ENCODE results near the gene SCP2D1.

The SCP2D1 gene

GRCh38 chr20:18847226-18847755 is 33.7 kb downstream of the SCP2D1 start:
- no peak overlapping the region for H3K4me3 ChIP-seq (ENCODE audit: control insufficient read depth, low read depth, low read length)
- TF ChIP-seq CTCF (conservative IDR thresholded peaks at IDR 0.05; ENCODE audit: control insufficient read depth, insufficient read depth, low read depth, low read length), result no peak
- DNase-seq (ENCODE audit: low read depth), result no peak

GRCh38 chr20:18849131-18849530 is 35.5 kb downstream of the SCP2D1 start:
- no peak overlapping the region for H3K4me3 ChIP-seq (ENCODE audit: control insufficient read depth, low read depth, low read length)
- no peak for DNase-seq (ENCODE audit: low read depth)
- TF ChIP-seq CTCF (conservative IDR thresholded peaks at IDR 0.05; ENCODE audit: control insufficient read depth, insufficient read depth, low read depth, low read length), result no peak

- H3K4me3 ChIP-seq (ENCODE audit: control insufficient read depth, low read depth, low read length), result no peak overlapping the region
- no peak for TF ChIP-seq CTCF (conservative IDR thresholded peaks at IDR 0.05; ENCODE audit: control insufficient read depth, insufficient read depth, low read depth, low read length)
- no peak for DNase-seq (ENCODE audit: low read depth)
Measured at GRCh38 chr20:18851629-18852028, 38.0 kb downstream of the SCP2D1 start.

GRCh38 chr20:18852318-18852717 is 38.7 kb downstream of the SCP2D1 start:
- no peak overlapping the region for H3K4me3 ChIP-seq (ENCODE audit: control insufficient read depth, low read depth, low read length)
- TF ChIP-seq CTCF (conservative IDR thresholded peaks at IDR 0.05; ENCODE audit: control insufficient read depth, insufficient read depth, low read depth, low read length), result no peak
- no peak for DNase-seq (ENCODE audit: low read depth)

- no peak overlapping the region for H3K4me3 ChIP-seq (ENCODE audit: control insufficient read depth, low read depth, low read length)
- no peak for TF ChIP-seq CTCF (conservative IDR thresholded peaks at IDR 0.05; ENCODE audit: control insufficient read depth, insufficient read depth, low read depth, low read length)
- no peak for DNase-seq (ENCODE audit: low read depth)
Measured at GRCh38 chr20:18853216-18853615, 39.6 kb downstream of the SCP2D1 start.

- H3K4me3 ChIP-seq (ENCODE audit: control insufficient read depth, low read depth, low read length), result no peak overlapping the region
- no peak for DNase-seq (ENCODE audit: low read depth)
- TF ChIP-seq CTCF (conservative IDR thresholded peaks at IDR 0.05; ENCODE audit: control insufficient read depth, insufficient read depth, low read depth, low read length), result no peak
Measured at GRCh38 chr20:18853946-18854646, 40.5 kb downstream of the SCP2D1 start.

Measured in fibroblast of mammary gland (primary cell).